Hematopoietic multipotent progenitor cell (in vitro differentiated cells): Measurements from ENCODE around the gene MXRA7. TPM values are rescaled to one million over a fixed set of nuclear protein-coding genes. Genes with fewer than 3 reads are reported as not detected.

Source experiments
- DNase-seq, 3 donors: peaks; one replicate each; pipeline ENCODE4 v3.0.0-alpha.2; 2011 to 2015; ENCODE audit warnings: low read depth in 2 of 3, low spot score in 2 of 3
- total RNA-seq: library from RNA; depleted of rRNA; stranded (reverse); fragments of >200 nt; gene quantifications from one replicate; pipeline ENCODE4 v1.2.3, GENCODE V29; 2012

The MXRA7 gene
- total RNA-seq, 1 donor, result 3.2 TPM

- DNase-seq, result peak in 2 of 3 donors; percentile 61 to 81
Observed at GRCh38 chr17:76681222-76682137, 29.3 kb downstream of the MXRA7 start.

- DNase-seq, result no peak
Observed at GRCh38 chr17:76679239-76679638, 31.5 kb downstream of the MXRA7 start.

GRCh38 chr17:76678330-76678729 lies 32.4 kb downstream of the MXRA7 start:
- DNase-seq, result no peak

- DNase-seq, result no peak
Observed at GRCh38 chr17:76677406-76677805, 33.4 kb downstream of the MXRA7 start.

GRCh38 chr17:76676629-76677028 lies 34.1 kb downstream of the MXRA7 start:
- DNase-seq, result no peak

- DNase-seq, result no peak
Observed at GRCh38 chr17:76675648-76676047, 35.1 kb downstream of the MXRA7 start.

GRCh38 chr17:76674600-76674999 lies 36.2 kb downstream of the MXRA7 start:
- no peak for DNase-seq

GRCh38 chr17:76673729-76674128 lies 37.0 kb downstream of the MXRA7 start:
- DNase-seq, result no peak

GRCh38 chr17:76672892-76673291 lies 37.9 kb downstream of the MXRA7 start:
- no peak for DNase-seq

GRCh38 chr17:76672270-76672851 lies 38.4 kb downstream of the MXRA7 start:
- DNase-seq, result no peak

GRCh38 chr17:76671912-76672262 lies 38.9 kb downstream of the MXRA7 start:
- DNase-seq, result no peak

GRCh38 chr17:76671123-76671911 lies 39.4 kb downstream of the MXRA7 start:
- DNase-seq, result peak; percentile 90 to 100 (median 100)

GRCh38 chr17:76670718-76671122 lies 40.0 kb downstream of the MXRA7 start:
- DNase-seq, result no peak

- DNase-seq, result no peak
Observed at GRCh38 chr17:76670020-76670717, 40.6 kb downstream of the MXRA7 start.

GRCh38 chr17:76667786-76668453 lies 42.8 kb downstream of the MXRA7 start:
- no peak for DNase-seq

GRCh38 chr17:76667491-76667755 lies 43.3 kb downstream of the MXRA7 start:
- DNase-seq, result no peak

GRCh38 chr17:76660656-76661042 lies 50.1 kb downstream of the MXRA7 start:
- DNase-seq, result no peak

GRCh38 chr17:76659928-76660655 lies 50.7 kb downstream of the MXRA7 start:
- DNase-seq, result peak in 2 of 3 donors; percentile 44 to 65

- DNase-seq, result no peak
Observed at GRCh38 chr17:76658242-76658662, 52.5 kb downstream of the MXRA7 start.
